Neural cell (in vitro differentiated cells): ENCODE measurements around the gene EML4. TPM values are rescaled to one million over a fixed set of nuclear protein-coding genes. Genes with fewer than 3 reads are reported as not detected.

Source experiments
- H2AFZ ChIP-seq: fragments of 200-600, 300-800 bp; sonication (generic), shearing (Covaris generic); 2 replicates; pipeline ENCODE4 v1.6.0; 2014; ENCODE audit warnings: low read depth, mild to moderate bottlenecking, antibody characterized with exemption, low read length, moderate library complexity
- H3F3A ChIP-seq: fragments of 200-600 bp; shearing (Covaris generic); 2 replicates; pipeline ENCODE4 v1.6.1; 2016; ENCODE audit warnings: mild to moderate bottlenecking, moderate library complexity, mixed read lengths, antibody characterized with exemption, low read length; ENCODE audit not compliant: insufficient read depth, poor library complexity, severe bottlenecking
- H3K27ac ChIP-seq: fragments of 200-600, 300-800 bp; sonication (generic), shearing (Covaris generic); 2 replicates; pipeline ENCODE4 v1.5.1; 2014; ENCODE audit warnings: mild to moderate bottlenecking, low read length, moderate library complexity
- H3K27me3 ChIP-seq: fragments of 300-800, 200-600 bp; sonication (generic), shearing (Covaris generic); 2 replicates; pipeline ENCODE4 v1.6.0; 2014; ENCODE audit warnings: mild to moderate bottlenecking, low read depth, low read length, moderate library complexity; ENCODE audit not compliant: insufficient read depth
- H3K36me3 ChIP-seq: fragments of 300-800, 200-600 bp; sonication (generic), shearing (Covaris generic); 2 replicates; pipeline ENCODE4 v1.5.1; 2014; ENCODE audit warnings: mild to moderate bottlenecking, antibody characterized with exemption, low read length, moderate library complexity; ENCODE audit not compliant: insufficient read depth
- H3K4me2 ChIP-seq: fragments of 300-800, 200-600 bp; sonication (generic), shearing (Covaris generic); 2 replicates; pipeline ENCODE4 v1.6.0; 2014; ENCODE audit warnings: mild to moderate bottlenecking, low read length
- H3K4me3 ChIP-seq: fragments of 300-800, 200-600 bp; sonication (generic), shearing (Covaris generic); 2 replicates; pipeline ENCODE4 v1.5.1; 2014; ENCODE audit warnings: mild to moderate bottlenecking, low read length, moderate library complexity
- H3K79me2 ChIP-seq: fragments of 200-600 bp; shearing (Covaris generic); replicated peaks from 2 replicates; pipeline ENCODE4 v1.6.0; 2014; ENCODE audit warnings: mild to moderate bottlenecking, low read length, moderate library complexity; ENCODE audit not compliant: insufficient read depth
- H3K9ac ChIP-seq: fragments of 300-800, 200-600 bp; sonication (generic), shearing (Covaris generic); 2 replicates; pipeline ENCODE4 v1.6.1; 2016; ENCODE audit warnings: mild to moderate bottlenecking, low read length, mixed read lengths
- H3K9me2 ChIP-seq: fragments of 200-600 bp; shearing (Covaris generic); 2 replicates; pipeline ENCODE4 v1.6.1; 2016; ENCODE audit warnings: mild to moderate bottlenecking, low read length, mixed read lengths; ENCODE audit not compliant: insufficient read depth
- H3K9me3 ChIP-seq: fragments of 200-600, 300-800 bp; sonication (generic), shearing (Covaris generic); 2 replicates; pipeline ENCODE4 v1.6.1; 2016; ENCODE audit warnings: mild to moderate bottlenecking, mixed run types, low read length, moderate library complexity, mixed read lengths
- H4K20me1 ChIP-seq: fragments of 200-600 bp; shearing (Covaris generic); 2 replicates; pipeline ENCODE4 v1.6.1; 2016; ENCODE audit warnings: mild to moderate bottlenecking, mixed run types; ENCODE audit not compliant: insufficient read depth
- CTCF ChIP-seq: fragments of 450-650 bp; IDR thresholded peaks from 2 replicates; pipeline ENCODE4 v1.5.1; 2014; ENCODE audit warnings: antibody characterized with exemption, mild to moderate bottlenecking, moderate library complexity; ENCODE audit not compliant: poor library complexity, severe bottlenecking
- EP300 ChIP-seq: fragments of 450-650 bp; conservative IDR thresholded peaks from 2 replicates; pipeline ENCODE4 v1.6.1; 2014; ENCODE audit warnings: antibody characterized with exemption, mild to moderate bottlenecking, moderate library complexity; ENCODE audit not compliant: poor library complexity, severe bottlenecking
- EZH2 ChIP-seq: fragments of 200-600, 300-800 bp; shearing (Covaris generic), sonication (generic); IDR thresholded peaks from 2 replicates; pipeline ENCODE4 v1.6.1; 2014; ENCODE audit warnings: antibody characterized with exemption, low read length, borderline replicate concordance, mild to moderate bottlenecking; ENCODE audit not compliant: insufficient read depth, poor library complexity, severe bottlenecking
- MXI1 ChIP-seq: fragments of 450-650 bp; conservative IDR thresholded peaks from 2 replicates; pipeline ENCODE4 v1.6.1; 2014; ENCODE audit warnings: antibody characterized with exemption, mild to moderate bottlenecking; ENCODE audit not compliant: poor library complexity, severe bottlenecking
- POLR2AphosphoS5 ChIP-seq: IDR thresholded peaks from 2 replicates; pipeline ENCODE4 v1.6.1; 2012
- RAD21 ChIP-seq: fragments of 450-650 bp; conservative IDR thresholded peaks from 2 replicates; pipeline ENCODE4 v1.6.1; 2014; ENCODE audit warnings: antibody characterized with exemption, mild to moderate bottlenecking, moderate library complexity
- REST ChIP-seq: IDR thresholded peaks from 2 replicates; pipeline ENCODE4 v1.6.1; 2012; ENCODE audit warnings: borderline replicate concordance
- SMC3 ChIP-seq: fragments of 450-650 bp; conservative IDR thresholded peaks from 2 replicates; pipeline ENCODE4 v1.6.1; 2014; ENCODE audit warnings: antibody characterized with exemption, mild to moderate bottlenecking, moderate library complexity; ENCODE audit not compliant: poor library complexity
- TAF1 ChIP-seq: IDR thresholded peaks from 2 replicates; pipeline ENCODE4 v1.6.1; 2012; ENCODE audit warnings: low read depth
- polyA plus RNA-seq: library from polyadenylated mRNA; depleted of rRNA; stranded (reverse); fragments of >200 nt; gene quantifications from 2 replicates; pipeline ENCODE4 v1.2.3, GENCODE V29; 2014

The EML4 gene
- polyA plus RNA-seq, 1 donor from 2014 or later = 33.9 TPM

GRCh38 chr2:42267530-42267929, 98.4 kb downstream of the EML4 start:
- Histone ChIP-seq H3K4me2 (no peak overlapping the region), H3K79me2 (no peaks in the 10 kb centered on the region), H4K20me1 (no peaks in the 10 kb centered on the region), H3K36me3 (no peaks in the 10 kb centered on the region), H3K27ac (no peak overlapping the region), H3K27me3 (no peaks in the 10 kb centered on the region), H3F3A (no peaks in the 10 kb centered on the region), H3K9ac (no peak overlapping the region), H3K4me3 (no peak overlapping the region), H2AFZ (no peak overlapping the region), H3K9me3 (no peaks in the 10 kb centered on the region), H3K9me2 (no peaks in the 10 kb centered on the region)
- TF ChIP-seq EP300 (no peak), RAD21 (no peak), TAF1 (no peak), EZH2 (no peak), MXI1 (no peak), CTCF (no peak), SMC3 (no peak), REST (no peak), POLR2AphosphoS5 (no peak)

- H3K9me3 ChIP-seq = no peaks in the 10 kb centered on the region
- no peaks in the 10 kb centered on the region for H3K9me2 ChIP-seq
- no peak overlapping the region for H3K4me3 ChIP-seq
- H3K79me2 ChIP-seq = no peaks in the 10 kb centered on the region
- no peak overlapping the region for H3K9ac ChIP-seq
- H3K27me3 ChIP-seq = no peaks in the 10 kb centered on the region
- no peak for TF ChIP-seq EZH2
- TF ChIP-seq REST = no peak
- TF ChIP-seq POLR2AphosphoS5 = no peak
- TF ChIP-seq SMC3 = no peak
- TF ChIP-seq CTCF = no peak
- no peak for TF ChIP-seq TAF1
- no peaks in the 10 kb centered on the region for H3F3A ChIP-seq
- no peak overlapping the region for H3K4me2 ChIP-seq
- H4K20me1 ChIP-seq = no peaks in the 10 kb centered on the region
- H3K27ac ChIP-seq = no peak overlapping the region
- no peaks in the 10 kb centered on the region for H3K36me3 ChIP-seq
- H2AFZ ChIP-seq = no peak overlapping the region
Measured at GRCh38 chr2:42268528-42269151, 99.5 kb downstream of the EML4 start.
